GM19324 (cell line): ENCODE data around the gene LRIF1.
"Not testable (repeated sequence)": the region's sequence is repeated elsewhere in the genome, so short reads cannot be mapped to it uniquely, and the experiment has no call there.

Experiments used
- ATAC-seq: cut with Tn5 transposase; IDR thresholded peaks from one replicate; pipeline ENCODE4 v1.9.1; 2021; ENCODE audit warnings: mild to moderate bottlenecking, moderate library complexity; ENCODE audit not compliant: unreplicated experiment, low FRiP score

Gene LRIF1

GRCh38 chr1:110963691-110964454 lies at the start of gene LRIF1:
Gene LRIF1, minus strand, starts transcription at chr1:110963922. Its CDS starts 234 bp downstream, at chr1:110963688.
- peak; percentile 99 for ATAC-seq

DNA sequence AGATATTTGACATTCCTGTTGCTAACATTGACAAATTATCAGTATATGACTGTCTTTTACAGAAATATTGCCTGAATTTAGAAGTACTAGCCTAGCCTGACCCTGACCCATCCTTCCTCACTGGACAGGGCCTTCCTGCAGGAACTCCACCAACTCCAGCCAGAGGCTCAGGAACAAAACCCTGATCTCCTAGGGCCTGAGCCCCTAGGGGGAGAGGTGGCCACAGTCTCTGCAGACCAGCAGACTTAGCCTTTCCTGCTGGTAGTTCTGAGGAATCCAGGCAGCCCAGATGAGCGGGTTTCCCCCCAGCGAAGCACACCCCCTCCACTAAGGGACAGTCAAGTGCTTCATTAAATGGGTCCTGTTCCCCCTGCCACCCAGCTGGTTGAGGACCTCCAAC lies 44.3 kb upstream of the LRIF1 start:
- no peak for ATAC-seq

DNA sequence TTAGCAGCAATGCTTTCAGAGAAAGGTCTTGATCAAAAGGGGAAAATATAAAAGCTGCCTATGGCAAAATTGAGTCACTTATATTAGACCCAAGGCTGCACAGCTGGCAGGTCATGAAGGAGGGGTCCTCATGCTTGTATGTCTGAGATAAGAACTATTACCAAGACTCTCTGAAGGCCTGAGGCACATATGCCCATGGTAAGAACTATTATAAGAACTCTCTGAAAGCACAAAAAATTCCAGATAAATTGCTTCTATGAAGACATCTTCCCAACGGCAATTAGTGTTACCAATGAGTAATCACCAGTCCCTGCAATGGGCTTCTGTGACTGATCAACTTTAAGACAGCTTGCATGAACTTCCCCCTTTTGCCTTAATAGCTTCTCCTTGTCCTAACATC lies 42.8 kb upstream of the LRIF1 start:
- ATAC-seq, result no peak

DNA sequence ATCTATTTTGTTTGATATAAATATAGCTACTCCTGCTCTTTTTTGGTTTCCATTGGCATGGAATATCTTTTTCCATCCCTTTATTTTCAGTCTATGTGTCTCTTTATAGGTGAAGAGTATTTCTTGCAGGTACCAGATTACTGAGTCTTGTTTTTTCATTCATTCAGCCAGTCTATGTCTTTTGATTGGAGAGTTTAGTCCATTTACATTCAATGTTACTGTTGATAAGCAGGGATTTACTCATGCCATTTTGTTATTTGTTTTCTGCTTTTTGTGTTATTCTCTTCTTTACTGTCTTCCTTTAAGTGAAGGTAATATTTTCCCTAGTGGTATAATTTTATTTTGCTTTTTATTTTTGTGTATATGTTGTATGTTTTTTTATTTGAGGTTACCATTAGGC lies 35.9 kb upstream of the LRIF1 start:
- ATAC-seq, result not testable (repeated sequence)

- not testable (repeated sequence) for ATAC-seq
Measured at GRCh38 chr1:110992329-110992728, 28.6 kb upstream of the LRIF1 start.

GRCh38 chr1:110991295-110991694 lies 27.6 kb upstream of the LRIF1 start:
- ATAC-seq, result not testable (repeated sequence)

GRCh38 chr1:110990541-110990940 lies 26.8 kb upstream of the LRIF1 start:
- ATAC-seq, result no peak

DNA sequence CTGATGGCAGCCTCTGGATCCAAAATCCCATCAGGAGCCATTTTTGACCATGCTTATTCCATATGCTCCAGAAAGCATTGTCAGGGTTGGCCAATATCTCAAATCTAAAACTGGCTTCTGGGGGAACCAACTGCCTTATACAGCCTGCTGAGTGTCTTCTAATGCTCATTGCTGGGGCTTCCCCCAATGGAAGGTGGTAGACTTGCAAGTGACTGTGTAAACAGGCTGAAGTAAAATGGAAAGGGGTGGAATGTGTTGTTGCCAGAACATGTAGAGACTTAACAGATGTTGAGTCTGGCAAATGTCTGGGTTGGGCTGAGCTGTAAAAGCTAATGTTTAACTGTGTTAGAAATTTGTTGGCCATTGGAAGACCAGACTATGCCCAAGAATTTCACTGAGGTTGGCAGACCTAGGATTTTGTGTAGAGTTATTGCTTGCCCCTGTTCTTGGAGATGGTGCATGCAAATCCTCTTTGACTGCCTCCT lies 22.7 kb upstream of the LRIF1 start:
- no peak for ATAC-seq

DNA sequence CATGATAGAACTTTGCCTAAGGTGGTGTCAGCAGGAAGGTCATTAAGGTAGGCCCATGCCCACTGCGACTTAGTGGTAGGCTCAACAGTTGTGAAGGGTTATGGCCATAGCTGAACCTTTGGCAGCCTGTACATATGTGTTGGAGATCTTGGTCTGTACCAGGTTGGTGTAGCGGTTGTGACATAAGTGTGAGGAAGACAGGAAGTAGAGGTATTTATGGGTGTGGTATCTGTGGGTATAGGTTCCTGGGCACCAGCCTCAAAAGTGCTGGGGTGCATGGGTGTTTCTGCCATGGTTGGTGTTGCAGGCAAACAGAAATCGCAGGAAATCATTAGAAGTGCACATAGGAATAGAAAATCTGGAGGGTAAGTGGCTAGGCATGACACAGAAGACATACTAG lies 18.6 kb upstream of the LRIF1 start:
- ATAC-seq, result no peak

- ATAC-seq, result no peak
Measured at GRCh38 chr1:110979154-110979553, 15.4 kb upstream of the LRIF1 start.

DNA sequence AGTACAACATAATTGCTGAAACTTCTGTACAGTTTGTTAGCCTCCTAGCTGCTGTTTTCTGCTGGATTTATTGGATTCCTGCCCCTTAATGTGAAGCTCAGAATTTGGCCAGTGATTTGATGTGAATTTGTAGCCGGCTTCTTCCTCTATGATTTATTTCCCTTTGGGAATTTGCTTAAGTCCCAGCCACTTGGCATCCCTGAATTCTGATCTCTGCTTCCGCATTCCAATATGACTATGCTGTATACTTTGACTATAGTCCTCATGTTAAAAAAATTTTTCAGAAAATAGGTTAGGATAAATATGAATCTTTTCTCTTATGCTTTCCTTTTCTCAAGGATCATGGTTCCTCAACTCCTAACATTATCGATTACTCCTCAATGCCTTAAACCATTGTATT lies 12.4 kb upstream of the LRIF1 start:
- ATAC-seq, result no peak

DNA sequence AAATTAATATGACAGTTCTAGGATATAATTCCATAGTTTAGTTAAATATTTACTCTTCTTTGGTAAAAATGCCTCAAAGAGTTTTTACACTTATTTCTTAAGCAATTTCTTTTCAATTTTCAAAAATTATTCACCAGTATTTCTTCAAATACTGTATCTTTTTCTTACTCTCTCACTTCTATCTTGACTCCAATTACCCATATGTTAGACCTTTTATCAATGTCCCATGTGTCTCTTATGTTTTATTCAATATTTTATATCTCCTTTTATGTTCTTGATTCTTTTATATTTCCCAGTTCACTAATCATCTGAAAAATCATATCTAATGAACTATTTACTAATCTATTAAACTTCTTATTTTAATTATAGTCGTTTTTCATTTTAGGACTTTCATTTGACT lies 11.5 kb upstream of the LRIF1 start:
- ATAC-seq, result no peak

GRCh38 chr1:110967256-110967655 lies 3.5 kb upstream of the LRIF1 start:
- ATAC-seq, result no peak

DNA sequence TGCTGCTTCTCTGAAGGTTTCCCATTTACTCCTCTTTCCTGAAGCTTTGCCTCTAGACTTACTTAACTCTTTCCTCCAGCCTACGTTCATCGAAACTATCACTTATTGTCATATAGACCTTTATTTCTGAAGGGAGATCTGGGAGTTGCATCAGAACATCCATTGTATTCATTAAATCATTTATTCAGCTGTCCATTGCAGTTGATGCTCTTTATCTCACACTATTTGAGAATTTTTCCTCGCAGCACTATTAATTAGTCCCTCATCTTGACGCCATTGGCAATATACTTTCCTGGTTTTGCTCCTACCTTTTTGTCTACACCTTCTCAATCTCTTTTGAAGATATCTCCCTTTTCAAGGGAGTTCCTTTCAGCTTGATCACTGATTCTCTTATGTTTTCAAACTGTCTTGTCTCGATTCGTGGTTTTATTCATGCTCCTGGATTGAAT lies 757 bp upstream of the LRIF1 start:
- ATAC-seq, result no peak

DNA sequence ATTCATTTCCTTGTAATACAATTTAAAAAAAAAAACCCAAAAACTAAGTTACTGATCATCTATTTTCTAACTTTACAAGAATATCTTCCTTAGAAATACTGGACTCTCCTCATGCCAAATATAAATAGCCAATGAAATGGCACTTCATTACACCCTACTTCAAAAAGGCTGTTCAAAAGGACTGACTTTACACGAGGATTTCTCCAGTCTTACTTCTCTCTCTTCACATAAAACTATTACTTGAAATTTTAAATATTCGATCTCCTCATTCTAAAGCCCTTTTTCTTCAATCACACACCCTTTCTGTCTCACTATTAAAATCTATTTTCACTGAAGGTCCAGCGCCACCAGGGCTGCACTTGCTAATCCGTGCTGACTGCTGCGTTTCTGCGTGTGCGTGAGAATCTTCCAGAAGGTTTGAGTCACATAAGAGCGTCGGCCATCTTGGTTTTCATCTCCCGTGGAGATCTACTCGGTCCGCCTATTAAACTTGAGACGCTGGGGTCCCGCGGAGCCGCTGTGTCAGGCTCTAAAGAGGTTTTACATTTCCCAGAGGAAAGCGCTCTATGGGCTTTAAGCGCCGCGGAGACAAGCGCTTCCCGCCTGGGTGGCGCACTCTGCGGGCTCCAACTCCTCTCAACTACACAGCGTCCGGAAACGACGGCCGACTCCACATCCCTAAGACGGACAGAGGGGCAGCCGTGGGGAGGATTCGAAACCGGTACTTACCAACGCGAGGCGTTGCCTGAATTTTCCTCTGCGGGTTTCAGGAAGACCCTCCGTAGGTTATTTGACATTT lies 631 bp downstream of the LRIF1 start:
- peak; percentile 31 for ATAC-seq

- no peak for ATAC-seq
Measured at GRCh38 chr1:110961902-110962301, 1.8 kb downstream of the LRIF1 start.

- no peak for ATAC-seq
Measured at GRCh38 chr1:110960777-110961420, 2.8 kb downstream of the LRIF1 start.

DNA sequence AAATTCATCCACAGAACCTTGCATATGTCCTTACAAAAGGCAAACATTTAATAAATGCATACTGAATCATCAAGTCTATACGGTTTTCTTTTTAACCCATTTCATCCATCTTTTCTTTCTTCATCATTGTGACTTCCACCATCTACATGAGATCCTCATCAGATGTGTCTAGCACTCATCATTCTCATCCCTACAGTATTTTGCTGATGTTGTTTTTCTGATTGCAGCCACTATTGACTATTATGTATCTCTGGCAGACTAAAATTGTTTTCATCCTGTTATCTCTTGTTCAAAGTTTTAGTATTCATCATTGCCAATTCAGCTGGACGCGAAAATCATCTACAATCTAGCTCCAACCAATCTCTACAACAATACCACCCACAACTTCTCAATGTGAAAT lies 5.9 kb downstream of the LRIF1 start:
- no peak for ATAC-seq

- no peak for ATAC-seq
Measured at GRCh38 chr1:110956586-110956985, 7.1 kb downstream of the LRIF1 start.

- no peak for ATAC-seq
Measured at GRCh38 chr1:110953031-110953430, 10.7 kb downstream of the LRIF1 start.

DNA sequence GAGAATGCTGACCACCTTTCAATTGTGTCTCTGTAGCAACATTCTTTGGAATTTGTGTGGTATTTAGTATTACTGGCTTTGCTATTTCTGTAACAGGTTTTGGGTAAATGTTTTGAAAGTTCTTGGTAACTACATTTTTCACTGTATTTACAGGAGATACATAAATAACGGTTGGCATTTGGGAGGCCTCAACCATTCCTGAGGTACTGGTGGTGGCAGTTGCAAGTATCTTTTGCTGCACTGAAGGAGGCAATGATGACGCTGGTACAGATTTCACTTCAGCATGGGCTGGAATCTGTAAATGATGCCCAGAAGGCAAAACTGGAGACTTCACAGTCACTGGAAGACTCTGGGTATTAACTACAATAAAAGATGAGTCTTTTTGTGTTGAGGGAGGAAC lies 11.7 kb downstream of the LRIF1 start:
- no peak for ATAC-seq
